ENCODE measurements around the gene CEPT1. TPM values are rescaled to one million over a fixed set of nuclear protein-coding genes. Genes with fewer than 3 reads are reported as not detected.

Gene CEPT1
- total and polyA plus RNA-seq, 2 of the 4 experiments (the other 2 are of a cell fraction): 13.3 to 27.4 TPM

GRCh38 chr1:111164151-111164550 is 24.1 kb downstream of the CEPT1 start:
- dilution Hi-C loops (cut with HindIII; ENCODE audit: low sequenced_read_pairs, unreplicated experiment): no loop called here
- no peaks in the 10 kb centered on the region for H4K20me1 ChIP-seq (ENCODE audit: insufficient read depth, low read length)
- no peak overlapping the region for H3K56ac ChIP-seq (ENCODE audit: extremely low read depth, insufficient read depth, low read length)
- H3K23ac ChIP-seq (ENCODE audit: low read depth, low read length): no peak overlapping the region
- no peak overlapping the region for H2BK120ac ChIP-seq (ENCODE audit: low read depth, low read length)
- H2AK5ac ChIP-seq (ENCODE audit: low read depth, low read length): no peak overlapping the region
- CTCF ChIA-PET: no interaction called here
- H3K36me3 ChIP-seq (ENCODE audit: control insufficient read depth, insufficient read depth, low read length): peaks cover 7% of the 10 kb centered on the region
- no peak overlapping the region for H4K8ac ChIP-seq (ENCODE audit: low read depth in 2 of 2, low read length in 2 of 2)
- TF ChIP-seq RAD21 (IDR thresholded peaks at IDR 0.05; ENCODE audit: low read length): no peak
- no peak for TF ChIP-seq RCOR1 (IDR thresholded peaks at IDR 0.05; ENCODE audit: insufficient replicate concordance, low read length)
- TF ChIP-seq FOS (IDR thresholded peaks at IDR 0.05; ENCODE audit: low read depth, low read length): no peak
- no peak for TF ChIP-seq MAZ (IDR thresholded peaks at IDR 0.05; ENCODE audit: borderline replicate concordance, low read depth, low read length)
- TF ChIP-seq CHD1 (IDR thresholded peaks at IDR 0.05; ENCODE audit: low read depth, low read length): no peak
- TF ChIP-seq USF2 (IDR thresholded peaks at IDR 0.05; ENCODE audit: low read depth, low read length): no peak
- no peak for TF ChIP-seq SMC3 (IDR thresholded peaks at IDR 0.05; ENCODE audit: low read depth, low read length)
- no peak for TF ChIP-seq POLR2A (IDR thresholded peaks at IDR 0.05; ENCODE audit: low read depth, low read length)
- no peak overlapping the region for H3K4ac ChIP-seq (ENCODE audit: low read depth, low read length)
- intact Hi-C loops (cut with micrococcal nuclease): loop anchor here (5.0 kb wide), 1 partner anchor 122 kb away; no protein-coding TSS in a partner anchor
- H2AK9ac ChIP-seq (replicated peaks; ENCODE audit: low read depth, low read length, poor library complexity): no peak overlapping the region
- no peaks in the 10 kb centered on the region for H3K4me1 ChIP-seq (ENCODE audit: control insufficient read depth, insufficient read depth, low read length)
- POLR2A ChIA-PET (ENCODE audit: unreplicated experiment): no interaction called here
- in situ Hi-C loops (cut with MboI; ENCODE audit: low sequenced_read_pairs): no loop called here
- no peak overlapping the region for H3K4me3 ChIP-seq (ENCODE audit: insufficient read depth, low read depth, low read length)
- no peaks in the 10 kb centered on the region for H3K9me1 ChIP-seq (ENCODE audit: insufficient read depth, low read length)
- DNase-seq: no peak
- H3K79me1 ChIP-seq (ENCODE audit: low read depth in 1 of 2, low read length in 2 of 2): peaks cover 5 to 15% of the 10 kb centered on the region in 2 experiments; a peak in 3 of 4 replicates
- BruUV-seq (replicated peaks): no TSS peak
- H3K27ac ChIP-seq (ENCODE audit: insufficient read depth, low read length): no peak overlapping the region
- H2AFZ ChIP-seq (replicated peaks; ENCODE audit: low read length, poor library complexity): no peak overlapping the region
- no peak overlapping the region for H3K9ac ChIP-seq (ENCODE audit: low read depth, low read length)
- no peak overlapping the region for H2BK15ac ChIP-seq (ENCODE audit: low read depth, low read length)
- no peak overlapping the region for H2BK5ac ChIP-seq (ENCODE audit: low read depth, low read length, poor library complexity, severe bottlenecking)
- no peak overlapping the region for H4K5ac ChIP-seq (ENCODE audit: low read depth, low read length)
- no peaks in the 10 kb centered on the region for H3K9me3 ChIP-seq (ENCODE audit: control insufficient read depth, insufficient read depth, low read length)
- no peak for ATAC-seq (ENCODE audit: low read depth)
- no peak overlapping the region for H4K91ac ChIP-seq (ENCODE audit: insufficient read depth, low read depth, low read length)
- H3K18ac ChIP-seq (ENCODE audit: low read depth, low read length): no peak overlapping the region
- no CpG with 5 or more reads among the region's 2 CpGs for WGBS, 2 experiments (ENCODE audit: extremely low coverage in 2 of 2, insufficient read length in 1 of 2)
- no peak overlapping the region for H3K14ac ChIP-seq (replicated peaks; ENCODE audit: low read depth, low read length)
- no peak overlapping the region for H2BK20ac ChIP-seq (ENCODE audit: low read depth, low read length)
- H3K4me2 ChIP-seq (ENCODE audit: low read depth, low read length): no peak overlapping the region
- H3K27me3 ChIP-seq (ENCODE audit: control insufficient read depth, insufficient read depth, low read length): no peaks in the 10 kb centered on the region

Measured in IMR-90 (cell line).